Activated CD8-positive, alpha-beta memory T cell treated with anti-CD3 and anti-CD28 coated beads for 4 hours (primary cell): ENCODE results near the gene PDGFB.
"Not testable (repeated sequence)": the region's sequence is repeated elsewhere in the genome, so short reads cannot be mapped to it uniquely, and the experiment has no call there.

ENCODE experiments used
- DNase-seq, 2 donors: peaks; one replicate each; pipeline ENCODE4 v3.0.0-alpha.2; 2020; ENCODE audit warnings: low read depth in 2 of 2

The PDGFB gene

GRCh38 chr22:39227542-39228272 is 17.1 kb downstream of the PDGFB start:
- no peak for DNase-seq

GRCh38 chr22:39226353-39226752 is 18.4 kb downstream of the PDGFB start:
- no peak for DNase-seq

GRCh38 chr22:39225591-39225990 is 19.2 kb downstream of the PDGFB start:
- DNase-seq = no peak

- DNase-seq = no peak
Observed at GRCh38 chr22:39224550-39224949, 20.2 kb downstream of the PDGFB start.

- no peak for DNase-seq
Observed at GRCh38 chr22:39223091-39223710, 21.6 kb downstream of the PDGFB start.

DNA sequence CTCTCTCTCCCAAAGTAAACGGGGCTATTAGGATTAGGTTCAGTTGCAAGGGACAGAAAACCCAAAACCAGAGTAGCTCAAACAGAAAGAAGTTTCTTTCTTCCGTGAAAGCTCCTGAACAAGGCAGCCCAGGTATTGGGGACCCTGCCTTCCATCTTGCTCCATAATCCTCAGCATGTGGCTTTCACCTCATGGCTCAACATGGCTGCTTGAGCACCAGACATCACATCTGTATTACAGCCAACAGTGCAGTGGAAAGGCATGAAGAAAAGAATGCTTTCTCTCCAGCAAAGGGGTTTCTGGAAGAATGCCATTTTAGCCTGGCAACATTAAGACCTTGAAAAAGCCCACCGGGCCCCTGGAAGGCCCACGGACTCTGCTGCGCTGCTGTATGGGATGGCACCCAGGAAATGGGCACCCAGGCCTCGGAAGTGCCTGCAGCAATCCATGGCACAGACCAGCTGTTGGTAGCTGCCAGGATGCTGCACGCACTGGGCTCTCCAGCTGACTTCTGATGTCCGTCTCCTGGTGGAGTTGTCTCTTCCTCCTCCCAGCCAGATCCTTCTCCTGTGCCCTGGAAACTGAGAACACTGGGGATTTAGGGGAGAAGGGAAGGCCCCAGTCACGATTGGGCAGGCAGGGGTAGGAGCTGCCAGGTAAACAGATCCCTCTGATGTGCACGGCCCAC is 22.6 kb downstream of the PDGFB start:
- no peak for DNase-seq

- DNase-seq = no peak
Observed at GRCh38 chr22:39220890-39221850, 23.6 kb downstream of the PDGFB start.

GRCh38 chr22:39220450-39220849 is 24.3 kb downstream of the PDGFB start:
- no peak for DNase-seq

DNA sequence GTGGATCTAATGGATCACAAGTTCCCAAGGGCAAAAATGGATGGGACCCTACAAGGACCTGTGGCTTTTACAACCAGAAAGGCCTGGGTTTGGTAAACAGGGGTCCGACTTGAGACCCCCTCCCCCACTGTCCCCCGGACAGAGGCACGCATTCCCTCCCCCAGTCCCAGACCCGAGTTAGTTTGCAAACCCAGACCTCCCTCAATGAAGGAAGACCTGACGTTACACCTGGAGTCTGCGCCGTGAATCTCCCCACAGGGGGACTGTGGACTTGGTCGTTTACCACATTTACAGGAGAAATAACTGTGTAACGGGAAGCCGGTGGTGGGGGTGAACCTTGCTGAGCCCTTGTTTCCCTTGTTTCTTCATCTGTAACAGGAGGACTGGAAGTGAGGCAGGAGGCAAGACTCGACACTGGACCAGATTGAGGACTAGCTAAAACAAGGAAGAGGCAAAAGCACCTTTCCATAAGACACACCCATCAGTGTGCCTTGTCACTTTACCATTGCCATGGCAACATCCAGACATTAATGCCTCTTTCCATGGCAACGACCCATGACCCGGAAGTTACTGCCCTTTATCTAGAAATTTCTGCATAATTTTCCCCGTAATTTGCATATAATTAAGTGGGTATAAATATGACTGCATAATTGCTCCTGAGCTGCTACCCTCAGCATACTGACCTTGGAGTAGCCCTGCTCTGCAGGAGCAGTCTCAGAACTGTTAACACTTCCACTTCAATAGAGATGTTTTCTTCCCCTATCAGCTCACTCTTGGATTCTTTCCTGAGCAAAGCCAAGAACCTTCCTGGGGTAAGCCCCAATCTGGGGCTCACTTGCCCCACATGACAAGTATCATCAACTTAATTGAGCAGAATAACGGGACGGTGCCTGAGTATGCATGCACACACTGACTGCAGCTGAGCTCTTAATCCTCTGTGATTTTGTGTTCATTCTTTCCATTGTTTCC is 25.4 kb downstream of the PDGFB start:
- no peak for DNase-seq

GRCh38 chr22:39218432-39218831 is 26.4 kb downstream of the PDGFB start:
- not testable (repeated sequence) for DNase-seq

DNA sequence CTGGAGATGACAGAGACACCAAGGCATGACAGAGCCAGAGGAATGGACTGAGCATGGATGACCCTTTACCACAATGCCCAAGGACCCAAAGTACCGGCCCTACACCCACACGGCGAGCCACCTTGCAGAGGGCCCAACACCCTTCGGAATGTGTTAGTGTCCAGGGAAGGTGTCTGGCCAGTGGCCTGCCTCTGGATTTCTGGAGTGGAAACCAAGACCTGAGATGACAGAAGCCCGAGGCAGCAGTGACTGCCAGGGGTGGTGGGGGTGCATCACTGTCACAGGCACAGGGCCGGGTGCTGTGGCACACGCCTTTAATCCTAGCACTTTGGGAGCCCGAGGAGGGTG is 28.7 kb downstream of the PDGFB start:
- DNase-seq = no peak

DNA sequence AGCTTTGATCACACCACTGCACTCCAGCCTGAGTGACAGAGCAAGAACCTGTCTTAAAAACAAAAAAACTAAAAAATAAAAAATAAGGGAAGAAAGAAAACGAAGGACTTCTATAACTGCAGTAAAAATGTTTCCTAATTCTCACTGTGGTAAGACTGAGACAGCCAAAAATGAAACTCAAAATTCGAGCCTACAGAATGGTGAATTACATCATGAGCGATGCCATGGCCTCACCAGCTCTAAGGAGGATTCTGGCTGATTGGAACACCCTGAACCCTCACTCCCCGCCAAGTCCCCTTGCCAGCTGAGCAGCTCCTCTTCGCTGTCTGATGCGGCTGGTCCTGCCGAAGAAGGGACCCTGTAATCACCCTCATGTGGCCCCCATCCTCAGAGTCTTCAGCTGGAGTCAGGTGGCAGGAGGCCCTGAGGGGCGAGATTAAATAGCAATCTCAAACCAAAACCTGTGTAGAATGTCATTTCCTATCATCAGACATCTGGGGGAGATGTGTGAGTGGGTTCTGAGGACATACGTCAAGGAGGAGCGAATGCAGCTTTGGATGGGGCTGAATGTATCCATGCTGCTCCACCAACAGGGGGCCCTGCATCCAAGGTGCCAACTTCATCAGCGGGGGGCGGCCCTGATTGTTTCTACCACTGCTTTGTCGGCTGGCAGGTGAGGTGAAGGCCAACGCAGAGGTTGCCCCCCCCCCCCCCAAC is 29.2 kb downstream of the PDGFB start:
- DNase-seq = no peak

- no peak for DNase-seq
Observed at GRCh38 chr22:39215070-39215396, 29.7 kb downstream of the PDGFB start.

GRCh38 chr22:39214383-39215069 is 30.3 kb downstream of the PDGFB start:
- DNase-seq = no peak

DNA sequence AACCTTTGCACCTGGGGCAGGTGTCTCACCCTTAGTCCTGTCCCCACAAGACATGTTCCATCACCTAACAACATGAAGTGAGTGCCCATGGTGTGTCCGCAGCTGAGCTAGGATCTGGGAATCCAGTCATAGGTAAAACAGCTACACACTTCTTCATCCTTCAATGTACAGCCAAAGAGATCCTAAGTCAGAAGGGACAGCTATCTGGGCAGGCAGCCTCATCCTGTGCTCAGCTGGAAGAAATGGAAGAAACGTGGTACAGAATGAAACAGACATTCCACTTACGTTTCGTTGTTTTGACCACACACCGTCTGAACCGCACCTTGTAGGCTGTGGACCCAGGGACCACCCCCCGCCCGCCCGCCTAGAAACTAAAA is 30.8 kb downstream of the PDGFB start:
- DNase-seq = no peak

DNA sequence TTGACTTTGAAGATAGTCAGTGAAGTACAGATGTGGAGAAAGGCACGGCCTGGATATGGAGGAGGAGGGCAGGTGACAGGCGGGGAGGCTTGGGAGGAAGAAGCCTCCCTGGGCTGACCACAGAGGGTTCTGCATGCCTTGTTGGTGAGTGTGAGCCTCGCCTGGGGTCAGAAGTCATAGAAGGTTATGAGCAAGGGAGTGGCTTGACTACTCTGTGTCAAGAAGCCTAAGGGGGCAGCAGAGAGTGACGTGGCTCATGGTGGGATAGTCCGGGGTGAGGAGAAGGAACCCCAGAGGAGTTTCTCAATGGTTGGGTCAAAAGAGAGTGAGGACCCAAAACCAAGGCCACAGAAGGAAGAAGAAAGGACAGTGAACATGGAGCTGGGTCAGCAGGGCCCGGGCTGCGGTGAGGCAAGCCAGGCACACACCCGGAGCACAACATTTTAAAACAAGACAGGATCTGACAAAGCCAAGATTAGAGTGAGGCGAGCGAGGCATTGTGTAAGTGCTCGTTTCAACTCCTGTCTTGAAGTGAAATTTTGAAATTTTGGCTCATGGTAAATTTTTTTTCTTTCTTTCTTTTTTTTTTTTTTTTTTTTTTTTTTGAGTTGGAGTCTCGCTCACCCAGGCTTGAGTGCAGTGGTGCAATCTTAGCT is 31.9 kb downstream of the PDGFB start:
- DNase-seq = no peak

- DNase-seq = no peak
Observed at GRCh38 chr22:39209756-39210155, 35.0 kb downstream of the PDGFB start.

GRCh38 chr22:39208013-39208680 is 36.6 kb downstream of the PDGFB start:
- no peak for DNase-seq
